Heart left ventricle (tissue), 16 donors: ENCODE data around the gene NELL1. TPM values are rescaled to one million over a fixed set of nuclear protein-coding genes. Genes with fewer than 3 reads are reported as not detected.
"Not testable (repeated sequence)": the region's sequence is repeated elsewhere in the genome, so short reads cannot be mapped to it uniquely, and the experiment has no call there.

ENCODE experiments used
- ATAC-seq, 4 donors: fragments of 200-7000 bp; cut with Tn5 transposase; one replicate each; pipeline ENCODE4 v1.9.1; 2020 to 2022; ENCODE audit warnings: moderate library complexity in 4 of 4, mild to moderate bottlenecking in 3 of 4, moderate number of reproducible peaks in 1 of 4
- DNase-seq, 5 donors: peaks; one replicate each; pipeline ENCODE4 v3.0.0-alpha.2; 2020
- H3K27ac ChIP-seq, 12 donors: fragments of 200-600 bp; sonication (generic) in 4 of 12; one replicate each; pipeline versions ENCODE4 v1.5.0 to v1.8.0; 2016 to 2022; ENCODE audit warnings: mild to moderate bottlenecking in 2 of 12
- H3K27me3 ChIP-seq, 9 donors: fragments of 200-600 bp; sonication (generic) in 2 of 9; one replicate each; pipeline versions ENCODE4 v1.5.1 to v1.8.0; 2016 to 2022; ENCODE audit warnings: mild to moderate bottlenecking in 3 of 9
- H3K36me3 ChIP-seq, 9 donors: fragments of 200-600 bp; sonication (generic) in 2 of 9; one replicate each; pipeline versions ENCODE4 v1.5.0 to v1.8.0; 2018 to 2022; ENCODE audit warnings: mild to moderate bottlenecking in 2 of 9
- H3K4me1 ChIP-seq, 12 donors: fragments of 200-600 bp; sonication (generic) in 4 of 12; one replicate each; pipeline versions ENCODE4 v1.5.0 to v1.8.0; 2016 to 2022; ENCODE audit warnings: mild to moderate bottlenecking in 3 of 12
- H3K4me3 ChIP-seq, 12 donors: fragments of 200-600 bp; sonication (generic) in 4 of 12; one replicate each; pipeline versions ENCODE4 v1.5.0 to v1.8.0; 2017 to 2022; ENCODE audit warnings: mild to moderate bottlenecking in 9 of 12, moderate library complexity in 4 of 12
- H3K9me3 ChIP-seq, 12 donors: fragments of 200-600 bp; sonication (generic) in 4 of 12; one replicate each; pipeline versions ENCODE4 v1.5.0 to v1.8.0; 2016 to 2022; ENCODE audit warnings: mild to moderate bottlenecking in 1 of 12
- POLR2A ChIP-seq, 2 donors: fragments of 450-650 bp; IDR thresholded peaks; one replicate each; pipeline ENCODE4 v1.6.1; 2017; ENCODE audit warnings: antibody characterized with exemption in 2 of 2, mild to moderate bottlenecking in 2 of 2, moderate library complexity in 2 of 2
- WGBS, 4 donors: extraction: QIAGEN DNeasy Blood & Tissue Kit in 2 of 4; methylation state at CpG; one replicate each; pipeline versions ENCODE4 v1.1.5 to v1.1.7; 2013 to 2018; 5-methylcytosine and 5-hydroxymethylcytosine counted together
- intact Hi-C, 10 donors: fragments of 100-400 bp; cut with DNase I; formaldehyde crosslinking; loops; one replicate each; pipeline versions ENCODE4 v1.11.1 to v1.14.2; 2022
- polyA plus RNA-seq, 2 donors: library from polyadenylated mRNA; stranded (reverse); fragments of 200-250 nt; gene quantifications; one replicate each; pipeline ENCODE4 v1.2.3, GENCODE V29; 2013
- total RNA-seq, 9 donors: library from RNA; depleted of rRNA in 2 of 9; stranded (reverse); fragments of >200 nt in 2 of 9; fragmentation: NEBNext Ultra II Directional in 3 of 9; extraction: Animal tissue kit (Norgen Biotek cat#: 25700) in 3 of 9; gene quantifications; one replicate each; pipeline versions ENCODE4 v1.1.0 to v1.2.4, GENCODE V29; 2016 to 2023
- TF ChIP-seq, protein P1 (sequence below), 12 donors: fragments of 200-600 bp; sonication (generic) in 4 of 12; IDR thresholded peaks; one replicate each; pipeline versions ENCODE4 v1.5.0 to v1.8.0; 2018 to 2022; ENCODE audit warnings: antibody characterized with exemption in 12 of 12, mild to moderate bottlenecking in 5 of 12
- donor health status: ischemic (EF 13 %, LVEDD 7.1; RV severe dilation, severe dysfunction).
- donor health status: healthy with polysubstance abuse.
- donor health status: DM: no; HTN: yes; CAD: no.
- donor health status: DM: no; HTN: no; CAD: no.
- donor health status: ischemic (EF 25% LVEDD 6.9; RV normal size, moderate dysfunction).
- donor health status: ischemic (EF 25% LVEDD 5.7; RV mildly dilated, moderate dysfunction).
- donor health status: healthy.
- donor health status: DM: yes; HTN: yes; CAD: no.
- donor health status: ischemic (EF 35%, LVEDD 5.7; RV mildly dilated, moderate dysfunction).
- donor health status: nonischemic (EF 11% LVEDD 7.7; RV severe dilation, severe dysfunction).
- donor health status: DM: yes; HTN: yes; CAD: no.
- donor health status: PGD.
- donor health status: ischemic (EF 29% LVEDD 5.4; RV normal size, mild dysfunction).
- donor health status: nonischemic (EF 23%, LVEDD 6.1; RV moderate dilation, normal function).

Gene NELL1
- total and polyA plus RNA-seq, 11 donors: 1.6 TPM; not detected in 10

GRCh38 chr11:21132146-21132720 lies 462.8 kb downstream of the NELL1 start:
- no peak for TF ChIP-seq POLR2A (IDR thresholded peaks at IDR 0.05)
- TF ChIP-seq, protein P1, sequence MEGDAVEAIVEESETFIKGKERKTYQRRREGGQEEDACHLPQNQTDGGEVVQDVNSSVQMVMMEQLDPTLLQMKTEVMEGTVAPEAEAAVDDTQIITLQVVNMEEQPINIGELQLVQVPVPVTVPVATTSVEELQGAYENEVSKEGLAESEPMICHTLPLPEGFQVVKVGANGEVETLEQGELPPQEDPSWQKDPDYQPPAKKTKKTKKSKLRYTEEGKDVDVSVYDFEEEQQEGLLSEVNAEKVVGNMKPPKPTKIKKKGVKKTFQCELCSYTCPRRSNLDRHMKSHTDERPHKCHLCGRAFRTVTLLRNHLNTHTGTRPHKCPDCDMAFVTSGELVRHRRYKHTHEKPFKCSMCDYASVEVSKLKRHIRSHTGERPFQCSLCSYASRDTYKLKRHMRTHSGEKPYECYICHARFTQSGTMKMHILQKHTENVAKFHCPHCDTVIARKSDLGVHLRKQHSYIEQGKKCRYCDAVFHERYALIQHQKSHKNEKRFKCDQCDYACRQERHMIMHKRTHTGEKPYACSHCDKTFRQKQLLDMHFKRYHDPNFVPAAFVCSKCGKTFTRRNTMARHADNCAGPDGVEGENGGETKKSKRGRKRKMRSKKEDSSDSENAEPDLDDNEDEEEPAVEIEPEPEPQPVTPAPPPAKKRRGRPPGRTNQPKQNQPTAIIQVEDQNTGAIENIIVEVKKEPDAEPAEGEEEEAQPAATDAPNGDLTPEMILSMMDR (IDR thresholded peaks at IDR 0.05): no peak
- H3K4me1 ChIP-seq: no peaks in the 10 kb centered on the region
- H3K27me3 ChIP-seq: no peaks in the 10 kb centered on the region
- DNase-seq: no peak
- H3K9me3 ChIP-seq: no peaks in the 10 kb centered on the region
- ATAC-seq: no peak
- no peak overlapping the region for H3K27ac ChIP-seq
- no peak overlapping the region for H3K4me3 ChIP-seq
- intact Hi-C loops: loop anchor here in 1 of 10 donors (2.0 kb wide), 1 partner anchor 35 kb away; no protein-coding TSS in a partner anchor
- no peaks in the 10 kb centered on the region for H3K36me3 ChIP-seq
- WGBS, 4 donors: 81 to 88% (median 85%) methylated on average over 8 to 11 of the region's 11 CpGs

GRCh38 chr11:21133244-21133643 lies 463.9 kb downstream of the NELL1 start:
- Histone ChIP-seq H3K4me1 (no peaks in the 10 kb centered on the region), H3K4me3 (no peak overlapping the region), H3K36me3 (no peaks in the 10 kb centered on the region), H3K9me3 (no peaks in the 10 kb centered on the region), H3K27me3 (no peaks in the 10 kb centered on the region), H3K27ac (no peak overlapping the region)
- WGBS, 4 donors: 72 to 94% (median 79%) methylated on average over 2 of the region's 2 CpGs
- DNase-seq: no peak
- no peak for ATAC-seq
- intact Hi-C loops: loop anchor here in 1 of 10 donors (2.0 kb wide), 1 partner anchor 34 kb away; no protein-coding TSS in a partner anchor
- TF ChIP-seq, protein P1 (IDR thresholded peaks at IDR 0.05): no peak
- no peak for TF ChIP-seq POLR2A (IDR thresholded peaks at IDR 0.05)

GRCh38 chr11:21133722-21134121 lies 464.3 kb downstream of the NELL1 start:
- TF ChIP-seq POLR2A (IDR thresholded peaks at IDR 0.05): no peak
- TF ChIP-seq, protein P1 (IDR thresholded peaks at IDR 0.05): no peak
- DNase-seq (no peak), ATAC-seq (no peak)
- Histone ChIP-seq H3K4me3 (no peak overlapping the region), H3K36me3 (no peaks in the 10 kb centered on the region), H3K27me3 (no peaks in the 10 kb centered on the region), H3K9me3 (no peaks in the 10 kb centered on the region), H3K4me1 (no peaks in the 10 kb centered on the region), H3K27ac (no peak overlapping the region)
- 80 to 85% (median 83%) methylated on average over 4 to 6 of the region's 6 CpGs for WGBS, 4 donors
- intact Hi-C loops: loop anchor here in 1 of 10 donors (2.0 kb wide), 1 partner anchor 33 kb away; no protein-coding TSS in a partner anchor

GRCh38 chr11:21137803-21138202 lies 468.4 kb downstream of the NELL1 start:
- WGBS, 4 donors: 76 to 85% (median 80%) methylated on average over 6 of the region's 6 CpGs
- intact Hi-C loops: no loop called here
- Histone ChIP-seq H3K27ac (no peak overlapping the region), H3K4me3 (no peak overlapping the region), H3K4me1 (no peaks in the 10 kb centered on the region), H3K36me3 (no peaks in the 10 kb centered on the region), H3K9me3 (no peaks in the 10 kb centered on the region), H3K27me3 (no peaks in the 10 kb centered on the region)
- DNase-seq (no peak), ATAC-seq (no peak)
- TF ChIP-seq POLR2A (IDR thresholded peaks at IDR 0.05): no peak
- TF ChIP-seq, protein P1 (IDR thresholded peaks at IDR 0.05): no peak

DNA sequence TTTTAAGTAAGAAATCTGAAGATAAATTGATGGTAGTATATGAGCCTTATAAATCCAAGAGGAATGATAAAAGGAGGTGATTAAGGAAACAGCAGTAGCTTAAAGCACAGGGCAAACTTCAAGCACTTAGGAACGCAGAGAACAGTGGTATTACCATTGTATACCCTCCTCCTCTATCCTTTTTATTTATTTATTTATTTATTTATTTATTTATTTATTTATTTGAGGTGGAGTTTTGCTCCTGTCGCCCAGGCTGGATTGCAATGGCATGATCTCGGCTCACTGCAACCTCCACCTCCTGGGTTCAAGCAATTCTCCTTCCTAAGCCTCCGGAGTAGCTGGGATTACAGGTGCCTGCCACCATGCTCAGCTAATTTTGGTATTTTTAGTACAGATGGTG lies 472.2 kb downstream of the NELL1 start:
- H3K36me3 ChIP-seq, H3K9me3 ChIP-seq, ATAC-seq, intact Hi-C loops, H3K27me3 ChIP-seq, DNase-seq, H3K4me3 ChIP-seq, H3K27ac ChIP-seq, H3K4me1 ChIP-seq: not testable (repeated sequence)
- WGBS, 4 donors: 86 to 91% (median 87%) methylated on average over 4 of the region's 4 CpGs
